ENCODE results near the gene ATIC.

The ATIC gene

DNA sequence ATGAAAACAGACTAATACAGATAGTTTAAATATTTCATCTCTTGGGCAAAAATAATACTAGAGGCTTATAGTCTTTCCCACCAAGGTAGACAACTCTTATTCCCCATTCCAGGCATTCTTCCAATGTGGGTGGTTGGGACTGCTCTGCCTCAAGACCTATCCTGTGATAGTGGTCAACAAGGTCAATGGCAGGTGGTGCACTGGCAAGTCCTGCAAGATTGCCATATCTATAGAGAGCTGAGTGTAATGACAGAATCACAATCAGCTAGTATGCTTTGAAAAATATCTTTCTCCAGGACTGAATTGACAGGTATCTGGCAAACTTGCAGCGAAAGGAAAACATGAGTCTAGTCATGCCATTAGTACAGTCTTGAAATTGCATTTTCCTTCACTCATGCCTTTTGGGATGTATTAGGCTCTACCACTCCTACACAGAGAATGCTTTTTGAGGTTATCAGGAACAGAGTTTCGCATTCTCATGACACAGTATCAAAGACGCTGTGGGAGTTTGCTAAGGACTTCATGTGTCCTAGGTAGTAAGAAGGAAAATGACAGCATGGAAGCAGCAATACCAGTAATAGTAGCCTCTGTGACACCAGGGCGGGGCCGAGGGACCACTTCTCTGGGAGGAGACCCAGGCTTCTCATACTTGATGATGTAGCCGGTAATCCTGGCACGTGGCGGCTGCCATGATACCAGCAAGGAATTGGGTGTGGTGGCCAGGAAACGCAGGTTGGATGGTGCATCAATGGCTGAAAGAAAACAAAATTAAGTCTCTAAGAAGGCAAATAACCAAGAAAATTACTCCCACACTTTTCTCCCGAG, 63.0 kb downstream of the ATIC start:
- DNase-seq (ENCODE audit: low read depth in 2 of 2, low spot score in 1 of 2) = no peak

GRCh38 chr2:215375467-215375830, 63.6 kb downstream of the ATIC start:
- no peak for DNase-seq (ENCODE audit: low read depth in 2 of 2, low spot score in 1 of 2)

DNA sequence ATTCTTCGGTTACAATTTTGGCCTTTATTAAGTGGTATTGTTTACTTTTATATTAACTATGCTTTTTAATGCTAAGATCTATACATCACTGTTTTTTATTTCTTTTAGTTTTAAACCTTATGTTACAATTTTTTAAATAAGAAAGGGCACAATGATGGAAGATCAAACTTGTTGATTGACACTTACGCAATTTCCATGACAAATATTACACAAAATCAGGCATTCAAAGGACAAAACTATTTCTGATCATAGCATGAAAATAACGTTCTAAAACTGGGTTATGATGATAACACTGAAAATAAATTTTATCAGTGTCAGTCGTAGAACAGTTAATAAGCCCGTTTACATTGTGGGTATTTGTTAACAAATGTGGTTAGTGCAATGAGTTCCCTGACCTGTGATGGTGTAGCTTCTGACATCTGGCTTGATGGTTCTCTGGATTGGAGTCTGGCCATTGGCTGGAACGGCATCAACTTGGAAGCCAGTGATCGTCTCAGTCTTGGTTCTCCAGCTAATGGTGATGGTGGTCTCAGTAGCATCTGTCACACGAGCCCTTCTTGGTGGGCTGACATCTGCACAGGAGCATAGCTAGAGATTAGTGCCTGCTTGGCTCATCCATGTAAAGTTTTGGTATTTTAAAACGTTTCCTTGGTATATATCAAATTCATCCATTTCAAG, 64.4 kb downstream of the ATIC start:
- no peak for DNase-seq (ENCODE audit: low read depth in 2 of 2, low spot score in 1 of 2)

DNA sequence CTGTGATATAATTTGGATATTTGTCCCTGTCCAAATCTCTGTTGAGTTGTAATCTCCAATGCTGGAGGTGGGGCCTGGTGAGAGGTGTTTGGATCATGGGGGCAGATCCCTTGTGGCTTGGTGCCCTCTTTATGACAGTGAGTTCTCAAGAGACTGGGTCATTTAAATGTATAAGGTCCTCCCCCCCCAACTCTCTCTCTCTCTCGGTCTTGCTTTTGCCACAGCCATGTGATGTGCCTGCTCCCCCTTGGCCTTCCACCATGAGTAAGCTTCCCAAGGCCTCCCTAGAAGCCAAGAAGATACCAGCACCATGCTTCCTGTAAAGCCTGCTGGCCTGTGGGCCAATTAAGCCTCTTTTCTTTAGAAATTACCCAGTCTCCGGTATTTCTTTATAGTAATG, 65.4 kb downstream of the ATIC start:
- DNase-seq (ENCODE audit: low read depth in 2 of 2, low spot score in 1 of 2) = no peak

GRCh38 chr2:215378045-215378444, 66.2 kb downstream of the ATIC start:
- no peak for DNase-seq (ENCODE audit: low read depth in 2 of 2, low spot score in 1 of 2)

DNA sequence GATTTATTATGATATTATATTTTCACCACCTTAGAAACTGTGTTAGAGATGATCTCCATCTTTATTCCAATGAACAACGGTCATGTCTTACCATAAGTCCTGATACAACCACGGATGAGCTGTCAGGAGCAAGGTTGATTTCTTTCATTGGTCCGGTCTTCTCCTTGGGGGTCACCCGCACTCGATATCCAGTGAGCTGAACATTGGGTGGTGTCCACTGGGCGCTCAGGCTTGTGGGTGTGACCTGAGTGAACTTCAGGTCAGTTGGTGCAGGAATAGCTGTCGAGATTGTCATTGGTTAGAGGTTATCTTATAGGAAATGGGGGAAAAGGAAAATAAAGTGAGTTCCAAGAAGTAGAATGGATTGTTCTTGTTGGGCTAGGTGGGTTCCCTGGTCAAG, 67.2 kb downstream of the ATIC start:
- DNase-seq (ENCODE audit: low read depth in 2 of 2, low spot score in 1 of 2) = no peak

- DNase-seq (ENCODE audit: low read depth in 2 of 2, low spot score in 1 of 2) = no peak
Measured at GRCh38 chr2:215379948-215380347, 68.1 kb downstream of the ATIC start.

- DNase-seq (ENCODE audit: low read depth in 2 of 2, low spot score in 1 of 2) = no peak
Measured at GRCh38 chr2:215380699-215381098, 68.8 kb downstream of the ATIC start.

- DNase-seq (ENCODE audit: low read depth in 2 of 2, low spot score in 1 of 2) = no peak
Measured at GRCh38 chr2:215382011-215382410, 70.2 kb downstream of the ATIC start.

- DNase-seq (ENCODE audit: low read depth in 2 of 2, low spot score in 1 of 2) = no peak
Measured at GRCh38 chr2:215382480-215382879, 70.6 kb downstream of the ATIC start.

DNA sequence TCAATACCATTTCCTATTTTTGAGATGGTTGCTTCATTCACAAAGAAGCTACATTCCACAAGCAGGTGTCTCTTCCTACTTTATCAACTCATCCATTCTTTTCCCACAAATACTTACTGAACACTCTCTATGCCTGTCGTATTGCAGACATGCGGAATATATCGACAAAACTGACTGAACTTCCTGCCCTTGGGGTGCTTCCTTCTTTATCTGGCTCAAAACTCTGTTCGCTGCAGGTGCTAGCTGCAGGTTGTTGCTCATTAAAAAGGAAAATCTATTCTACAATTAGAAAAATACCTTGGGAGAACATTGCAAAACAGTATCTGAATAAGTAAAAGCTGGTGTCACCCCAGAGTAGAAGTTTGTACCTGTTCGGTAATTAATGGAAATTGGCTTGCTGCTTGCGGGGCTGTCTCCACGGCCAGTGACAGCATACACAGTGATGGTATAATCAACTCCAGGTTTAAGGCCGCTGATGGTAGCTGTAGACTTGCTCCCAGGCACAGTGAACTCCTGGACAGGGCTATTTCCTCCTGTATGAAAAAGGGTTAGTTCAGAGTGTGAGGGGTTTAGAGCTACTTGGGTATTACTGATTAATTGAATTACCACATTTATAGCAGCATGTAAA, 71.9 kb downstream of the ATIC start:
- no peak for DNase-seq (ENCODE audit: low read depth in 2 of 2, low spot score in 1 of 2)

- no peak for DNase-seq (ENCODE audit: low read depth in 2 of 2, low spot score in 1 of 2)
Measured at GRCh38 chr2:215384710-215385109, 72.9 kb downstream of the ATIC start.

DNA sequence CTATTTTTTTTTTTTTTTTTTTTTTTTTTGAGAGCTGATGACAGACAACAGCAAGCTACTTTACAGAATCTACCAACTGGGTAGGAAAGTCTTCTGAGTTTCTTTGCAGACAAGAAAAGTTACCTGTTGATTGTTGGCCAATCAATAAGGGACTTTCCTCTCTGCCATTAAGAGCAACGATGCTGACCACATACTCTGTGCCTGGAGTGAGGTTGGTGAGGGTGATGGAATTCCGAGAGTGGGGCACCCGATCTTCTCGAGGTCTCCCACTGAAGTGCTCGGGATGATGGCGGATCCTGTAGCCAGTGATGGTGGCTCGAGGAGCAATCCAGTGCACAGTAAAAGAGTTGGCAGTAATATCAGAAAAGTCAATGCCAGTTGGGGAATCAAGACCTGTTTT, 74.7 kb downstream of the ATIC start:
- DNase-seq (ENCODE audit: low read depth in 2 of 2, low spot score in 1 of 2) = no peak

GRCh38 chr2:215388002-215388728, 76.3 kb downstream of the ATIC start:
- no peak for DNase-seq (ENCODE audit: low read depth in 2 of 2, low spot score in 1 of 2)

DNA sequence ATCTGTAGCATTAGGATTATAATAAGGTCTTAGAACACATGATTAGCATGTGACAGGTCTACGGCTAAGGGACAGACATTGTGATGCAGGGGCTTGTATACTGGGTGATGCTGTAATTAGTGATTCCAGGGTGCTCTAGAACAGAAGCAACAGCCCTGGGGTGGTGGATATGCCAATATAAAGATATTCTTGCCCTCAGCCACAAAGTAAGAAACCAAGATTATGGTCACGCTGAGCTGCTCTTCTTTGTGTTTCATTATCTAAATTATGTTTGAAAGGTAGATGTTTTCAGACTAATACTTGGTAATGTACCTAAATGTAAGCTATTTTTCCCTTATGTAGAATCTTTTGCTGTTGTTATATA, 78.7 kb downstream of the ATIC start:
- no peak for DNase-seq (ENCODE audit: low read depth in 2 of 2, low spot score in 1 of 2)

GRCh38 chr2:215391531-215391930, 79.7 kb downstream of the ATIC start:
- no peak for DNase-seq (ENCODE audit: low read depth in 2 of 2, low spot score in 1 of 2)

DNA sequence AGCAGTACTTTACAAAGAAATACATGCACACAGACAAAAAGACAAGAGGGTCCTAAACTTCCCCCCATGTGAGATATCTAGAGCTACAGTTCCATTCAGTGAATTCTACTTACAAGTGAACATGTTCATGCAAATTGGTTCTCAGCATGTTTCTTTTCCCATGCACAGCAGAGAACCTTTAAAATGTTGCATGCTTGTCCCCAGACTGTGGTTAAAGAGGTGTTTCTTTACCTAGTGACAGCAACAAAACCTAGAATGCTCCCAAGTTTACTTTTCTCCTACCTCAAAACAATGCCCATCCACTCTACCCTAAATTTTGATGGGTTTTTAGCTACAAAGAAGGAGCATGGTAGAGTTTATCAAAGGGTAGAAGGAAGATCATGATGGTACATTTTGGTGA, 80.3 kb downstream of the ATIC start:
- DNase-seq (ENCODE audit: low read depth in 2 of 2, low spot score in 1 of 2) = no peak

GRCh38 chr2:215392687-215393270, 80.9 kb downstream of the ATIC start:
- DNase-seq (ENCODE audit: low read depth in 2 of 2, low spot score in 1 of 2) = no peak

DNA sequence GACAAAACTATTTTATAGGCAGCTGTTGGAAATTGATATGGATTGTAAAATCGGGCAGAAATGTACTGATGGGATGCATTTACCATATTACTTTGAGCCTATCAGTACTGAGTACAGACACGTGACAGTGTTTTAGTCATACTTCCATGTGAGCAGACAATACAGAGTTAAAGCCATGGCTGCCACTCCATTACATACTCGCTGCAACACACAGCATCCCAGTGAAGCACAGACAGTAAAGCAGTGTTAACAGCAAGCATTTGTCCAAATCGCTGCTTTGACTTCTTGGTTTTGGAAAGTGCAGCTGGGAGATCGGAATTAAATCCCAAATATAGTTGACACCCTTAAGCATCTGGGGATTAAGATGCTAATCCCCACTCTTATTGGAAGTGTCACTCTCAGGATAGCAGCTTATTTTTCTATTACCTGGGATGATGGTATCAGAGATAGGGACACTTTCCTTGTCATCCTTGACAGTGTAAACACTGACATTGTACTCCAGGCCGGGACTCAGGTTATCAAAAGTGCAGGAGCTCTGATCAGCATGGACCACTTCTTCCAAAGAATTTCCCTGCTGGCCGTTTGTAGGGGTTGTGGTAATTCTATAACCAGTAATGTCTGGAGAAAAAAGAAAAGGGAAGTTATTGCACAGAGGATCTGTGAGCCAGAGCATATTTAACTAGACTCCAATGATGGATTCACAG, 82.4 kb downstream of the ATIC start:
- no peak for DNase-seq (ENCODE audit: low read depth in 2 of 2, low spot score in 1 of 2)

- no peak for DNase-seq (ENCODE audit: low read depth in 2 of 2, low spot score in 1 of 2)
Measured at GRCh38 chr2:215395687-215396460, 84.0 kb downstream of the ATIC start.
